NCI-H2107 treated with DMSO at 0.1 percent for 48 hours (cell line): ENCODE data around the gene KCTD16.

Source experiments
- DNase-seq: peaks from one replicate; lab custom pipeline; 2025; ENCODE audit not compliant: unreplicated experiment; lab: John Stamatoyannopoulos, UW

Gene KCTD16

GRCh38 chr5:144206141-144206540 lies 35.5 kb downstream of the KCTD16 start:
- no peak for DNase-seq

GRCh38 chr5:144207875-144208444 lies 37.3 kb downstream of the KCTD16 start:
- DNase-seq, result no peak

- no peak for DNase-seq
These were observed 38.7 kb downstream of the KCTD16 start for GRCh38 chr5:144209361-144209760.

GRCh38 chr5:144210655-144211054 lies 40.0 kb downstream of the KCTD16 start:
- DNase-seq, result no peak

GRCh38 chr5:144219869-144220268 lies 49.2 kb downstream of the KCTD16 start:
- DNase-seq, result no peak

GRCh38 chr5:144227363-144227999 lies 56.8 kb downstream of the KCTD16 start:
- no peak for DNase-seq

GRCh38 chr5:144230806-144231205 lies 60.1 kb downstream of the KCTD16 start:
- DNase-seq, result no peak

- no peak for DNase-seq
These were observed 61.6 kb downstream of the KCTD16 start for GRCh38 chr5:144232285-144232684.

GRCh38 chr5:144236499-144236898 lies 65.8 kb downstream of the KCTD16 start:
- no peak for DNase-seq

GRCh38 chr5:144237851-144238250 lies 67.2 kb downstream of the KCTD16 start:
- no peak for DNase-seq

- no peak for DNase-seq
These were observed 76.5 kb downstream of the KCTD16 start for GRCh38 chr5:144247131-144247530.

GRCh38 chr5:144248015-144248414 lies 77.3 kb downstream of the KCTD16 start:
- DNase-seq, result no peak

GRCh38 chr5:144249755-144250464 lies 79.2 kb downstream of the KCTD16 start:
- no peak for DNase-seq

GRCh38 chr5:144254552-144254951 lies 83.9 kb downstream of the KCTD16 start:
- no peak for DNase-seq

- DNase-seq, result no peak
These were observed 89.4 kb downstream of the KCTD16 start for GRCh38 chr5:144260121-144260520.

GRCh38 chr5:144265643-144266247 lies 95.1 kb downstream of the KCTD16 start:
- DNase-seq, result no peak

- no peak for DNase-seq
These were observed 97.4 kb downstream of the KCTD16 start for GRCh38 chr5:144267961-144268513.

- no peak for DNase-seq
These were observed 102.8 kb downstream of the KCTD16 start for GRCh38 chr5:144273232-144274027.

- no peak for DNase-seq
These were observed 104.7 kb downstream of the KCTD16 start for GRCh38 chr5:144275329-144275728.

- DNase-seq, result no peak
These were observed 105.6 kb downstream of the KCTD16 start for GRCh38 chr5:144276034-144276822.
